Glutamatergic neuron (in vitro differentiated cells): Measurements from ENCODE around the gene PPP1R1A. TPM values are rescaled to one million over a fixed set of nuclear protein-coding genes. Genes with fewer than 3 reads are reported as not detected.

Source experiments
- DNase-seq: peaks from one replicate; pipeline ENCODE4 v3.0.0; 2022
- H3K27ac Mint-ChIP-seq: one replicate; pipeline ENCODE4 v1.8.0; 2020; ENCODE audit warnings: mild to moderate bottlenecking, mixed read lengths, inconsistent platforms; ENCODE audit not compliant: unreplicated experiment
- H3K27me3 Mint-ChIP-seq: one replicate; pipeline ENCODE4 v1.8.0; 2020; ENCODE audit warnings: mild to moderate bottlenecking, moderate library complexity, mixed read lengths, inconsistent platforms; ENCODE audit not compliant: unreplicated experiment
- H3K36me3 Mint-ChIP-seq: one replicate; pipeline ENCODE4 v1.8.0; 2020; ENCODE audit warnings: mild to moderate bottlenecking, mixed read lengths, inconsistent platforms; ENCODE audit not compliant: unreplicated experiment
- H3K4me1 Mint-ChIP-seq: one replicate; pipeline ENCODE4 v1.8.0; 2020; ENCODE audit warnings: mild to moderate bottlenecking, low read depth, mixed read lengths, inconsistent platforms; ENCODE audit not compliant: unreplicated experiment
- H3K4me3 Mint-ChIP-seq: one replicate; pipeline ENCODE4 v1.8.0; 2020; ENCODE audit warnings: mild to moderate bottlenecking, mixed read lengths, inconsistent platforms; ENCODE audit not compliant: unreplicated experiment
- H3K9me3 Mint-ChIP-seq: one replicate; pipeline ENCODE4 v1.8.0; 2020; ENCODE audit warnings: mild to moderate bottlenecking, moderate library complexity, mixed read lengths, inconsistent platforms; ENCODE audit not compliant: unreplicated experiment
- total RNA-seq: library from RNA; stranded (reverse); fragmentation: NEBNext Ultra II Directional; extraction: Animal tissue kit (Norgen Biotek cat#: 25700); gene quantifications from one replicate; pipeline ENCODE4 v1.2.1, GENCODE V29; 2021; ENCODE audit not compliant: unreplicated experiment
- TF ChIP-seq, protein P1 (sequence below): fragments of 200-600 bp; sonication (generic); IDR thresholded peaks from one replicate; pipeline ENCODE4 v1.5.0; 2021; ENCODE audit not compliant: partially characterized antibody, unreplicated experiment

The PPP1R1A gene
- total RNA-seq, 1 donor from 2014 or later = 47.6 TPM

- Mint-ChIP-seq H3K4me1 (peaks cover 32% of the 10 kb centered on the region), H3K36me3 (peaks cover 9% of the 10 kb centered on the region), H3K9me3 (peaks cover 10% of the 10 kb centered on the region), H3K27me3 (peaks cover 13% of the 10 kb centered on the region), H3K27ac (no peak overlapping the region), H3K4me3 (no peak overlapping the region)
- TF ChIP-seq, protein P1, sequence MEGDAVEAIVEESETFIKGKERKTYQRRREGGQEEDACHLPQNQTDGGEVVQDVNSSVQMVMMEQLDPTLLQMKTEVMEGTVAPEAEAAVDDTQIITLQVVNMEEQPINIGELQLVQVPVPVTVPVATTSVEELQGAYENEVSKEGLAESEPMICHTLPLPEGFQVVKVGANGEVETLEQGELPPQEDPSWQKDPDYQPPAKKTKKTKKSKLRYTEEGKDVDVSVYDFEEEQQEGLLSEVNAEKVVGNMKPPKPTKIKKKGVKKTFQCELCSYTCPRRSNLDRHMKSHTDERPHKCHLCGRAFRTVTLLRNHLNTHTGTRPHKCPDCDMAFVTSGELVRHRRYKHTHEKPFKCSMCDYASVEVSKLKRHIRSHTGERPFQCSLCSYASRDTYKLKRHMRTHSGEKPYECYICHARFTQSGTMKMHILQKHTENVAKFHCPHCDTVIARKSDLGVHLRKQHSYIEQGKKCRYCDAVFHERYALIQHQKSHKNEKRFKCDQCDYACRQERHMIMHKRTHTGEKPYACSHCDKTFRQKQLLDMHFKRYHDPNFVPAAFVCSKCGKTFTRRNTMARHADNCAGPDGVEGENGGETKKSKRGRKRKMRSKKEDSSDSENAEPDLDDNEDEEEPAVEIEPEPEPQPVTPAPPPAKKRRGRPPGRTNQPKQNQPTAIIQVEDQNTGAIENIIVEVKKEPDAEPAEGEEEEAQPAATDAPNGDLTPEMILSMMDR = peak; percentile 100
- DNase-seq = peak; percentile 92
Measured at GRCh38 chr12:54579696-54580333, 8.6 kb downstream of the PPP1R1A start.

DNA sequence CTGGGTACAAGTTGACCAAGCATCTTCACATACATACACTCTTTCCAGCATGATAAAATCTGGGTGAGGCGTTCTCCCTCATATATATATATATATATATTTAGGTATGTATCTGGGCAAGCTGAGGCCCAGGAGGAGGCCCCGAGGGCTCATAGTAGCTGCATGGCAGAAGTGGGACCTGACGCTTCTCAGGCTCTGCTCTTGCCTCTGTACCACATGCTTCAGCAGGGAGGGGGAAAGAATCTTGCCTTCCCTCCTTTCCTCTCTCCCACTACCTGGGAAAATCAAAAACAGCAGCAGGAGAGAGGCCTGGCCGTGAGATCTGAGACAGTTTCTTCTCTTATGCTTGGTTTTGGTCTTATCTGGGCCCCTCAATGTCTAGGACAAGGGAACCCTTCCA is 9.2 kb downstream of the PPP1R1A start:
- H3K27ac Mint-ChIP-seq = no peak overlapping the region
- peak overlapping the region; percentile 33 for H3K4me3 Mint-ChIP-seq
- peaks cover 10% of the 10 kb centered on the region for H3K9me3 Mint-ChIP-seq
- peaks cover 26% of the 10 kb centered on the region for H3K4me1 Mint-ChIP-seq
- TF ChIP-seq, protein P1 = no peak
- H3K27me3 Mint-ChIP-seq = peaks cover 13% of the 10 kb centered on the region
- H3K36me3 Mint-ChIP-seq = peaks cover 9% of the 10 kb centered on the region
- no peak for DNase-seq

GRCh38 chr12:54578778-54579177 is 9.7 kb downstream of the PPP1R1A start:
- Mint-ChIP-seq H3K27ac (peak overlapping the region; percentile 33), H3K4me3 (peak overlapping the region; percentile 33), H3K4me1 (peaks cover 22% of the 10 kb centered on the region), H3K27me3 (peaks cover 14% of the 10 kb centered on the region), H3K9me3 (peaks cover 10% of the 10 kb centered on the region), H3K36me3 (peaks cover 9% of the 10 kb centered on the region)
- TF ChIP-seq, protein P1 = no peak
- no peak for DNase-seq

GRCh38 chr12:54572881-54573280 is 15.6 kb downstream of the PPP1R1A start:
- Mint-ChIP-seq H3K9me3 (peaks cover 8% of the 10 kb centered on the region), H3K27me3 (peaks cover 19% of the 10 kb centered on the region), H3K4me1 (peaks cover 11% of the 10 kb centered on the region), H3K36me3 (no peaks in the 10 kb centered on the region), H3K27ac (no peak overlapping the region), H3K4me3 (no peak overlapping the region)
- TF ChIP-seq, protein P1 = no peak
- DNase-seq = no peak

GRCh38 chr12:54571193-54572188 is 17.0 kb downstream of the PPP1R1A start:
- H3K27me3 Mint-ChIP-seq = peaks cover 16% of the 10 kb centered on the region

More at GRCh38 chr12:54571193-54572188, 17.0 kb downstream of the PPP1R1A start:
- Mint-ChIP-seq H3K27ac (no peak overlapping the region), H3K4me3 (no peak overlapping the region), H3K36me3 (no peaks in the 10 kb centered on the region), H3K4me1 (peaks cover 13% of the 10 kb centered on the region), H3K9me3 (peaks cover 5% of the 10 kb centered on the region)
- TF ChIP-seq, protein P1 = no peak
- DNase-seq = no peak
